GM12878 (cell line): ENCODE data around the gene AP2B1.

Experiments
- BACH1 ChIP-seq: fragments of 450-650 bp; IDR thresholded peaks from 2 replicates; pipeline ENCODE4 v1.6.1; 2017; ENCODE audit warnings: mild to moderate bottlenecking, borderline replicate concordance
- CBX3 ChIP-seq: fragments of 200-600 bp; sonication (generic); IDR thresholded peaks from 2 replicates; pipeline ENCODE4 v1.6.1; 2016; ENCODE audit warnings: low read depth, borderline replicate concordance
- CHD1 ChIP-seq: IDR thresholded peaks from 2 replicates; pipeline ENCODE4 v1.6.1; 2012; ENCODE audit warnings: low read depth, low read length, improper control_type of control experiment
- DPF2 ChIP-seq: fragments of 450-650 bp; IDR thresholded peaks from 2 replicates; pipeline ENCODE4 v1.6.1; 2017; ENCODE audit warnings: mild to moderate bottlenecking
- EZH2 ChIP-seq: IDR thresholded peaks from 2 replicates; pipeline ENCODE4 v1.6.1; 2012; ENCODE audit warnings: low read depth, mild to moderate bottlenecking, control low read depth, inconsistent platforms, low read length, borderline replicate concordance; ENCODE audit not compliant: control insufficient read depth
- MEF2A ChIP-seq: IDR thresholded peaks from 2 replicates; pipeline ENCODE4 v1.6.1; 2011; ENCODE audit warnings: low read depth, mild to moderate bottlenecking, low read length, moderate library complexity; ENCODE audit not compliant: insufficient read depth
- POLR2A ChIP-seq: IDR thresholded peaks from 2 replicates; pipeline ENCODE4 v1.6.1; 2011; ENCODE audit warnings: low read depth, mild to moderate bottlenecking, low read length
- TBL1XR1 ChIP-seq: IDR thresholded peaks from 2 replicates; pipeline ENCODE4 v1.6.1; 2012; ENCODE audit warnings: low read depth, low read length, improper control_type of control experiment
- ZNF274 ChIP-seq: IDR thresholded peaks from one replicate; pipeline ENCODE4 v1.8.0; 2011; ENCODE audit not compliant: insufficient read length, insufficient read depth
- TF ChIP-seq, protein P1 (sequence below): IDR thresholded peaks from 2 replicates; pipeline ENCODE4 v1.6.1; 2012; ENCODE audit warnings: low read depth, low read length, improper control_type of control experiment
- TF ChIP-seq, protein P2 (sequence below), 3 experiments: IDR thresholded peaks in 2 of 3; conservative IDR thresholded peaks in 1 of 3; 2 replicates each; pipeline ENCODE4 v1.5.1; 2011; ENCODE audit warnings: low read depth in 3 of 3, low read length in 3 of 3, mild to moderate bottlenecking in 3 of 3, control low read depth in 2 of 3, moderate library complexity in 2 of 3, inconsistent platforms in 1 of 3, mixed read lengths in 1 of 3; ENCODE audit not compliant: control insufficient read depth in 2 of 3, insufficient read depth in 1 of 3; ENCODE audit errors: extremely low read depth in 1 of 3

DNA sequence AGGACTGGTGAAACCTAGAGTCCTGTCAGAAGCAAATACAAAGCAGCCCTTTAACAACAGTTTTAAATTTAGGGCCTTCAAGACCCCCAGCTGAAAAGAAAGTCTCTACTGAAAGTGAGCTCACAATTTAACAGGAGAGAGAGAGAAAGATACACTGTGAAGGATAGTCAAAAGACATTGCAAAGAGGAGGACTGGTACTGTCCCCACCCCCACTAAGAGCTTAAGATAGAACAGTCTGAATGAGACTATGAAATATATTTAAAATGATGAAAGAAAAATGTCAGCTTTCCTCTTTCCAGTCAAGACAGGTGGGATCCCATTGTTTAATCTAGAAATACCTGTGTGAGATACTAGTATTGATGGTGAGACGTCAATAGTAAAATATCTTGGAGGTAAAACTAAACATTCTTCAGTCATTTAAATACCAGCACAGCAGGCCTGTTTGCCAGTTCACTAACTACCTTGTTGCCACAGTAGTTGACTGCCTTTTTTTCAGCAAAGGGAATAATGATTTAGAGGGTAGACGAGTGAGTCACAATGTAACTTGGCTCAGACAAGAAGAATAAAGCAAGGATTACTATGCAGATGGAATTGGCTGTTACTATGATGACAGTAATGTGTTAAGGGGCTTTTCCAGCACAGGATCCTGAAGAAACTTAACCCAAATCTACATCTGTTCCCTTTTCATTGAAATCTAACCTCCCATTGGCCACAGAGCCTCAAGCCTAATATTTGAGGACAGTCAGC is 97.1 kb downstream of the AP2B1 start:
- TF ChIP-seq, protein P1, sequence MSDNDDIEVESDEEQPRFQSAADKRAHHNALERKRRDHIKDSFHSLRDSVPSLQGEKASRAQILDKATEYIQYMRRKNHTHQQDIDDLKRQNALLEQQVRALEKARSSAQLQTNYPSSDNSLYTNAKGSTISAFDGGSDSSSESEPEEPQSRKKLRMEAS = no peak
- no peak for TF ChIP-seq TBL1XR1
- no peak for TF ChIP-seq BACH1
- no peak for TF ChIP-seq CHD1
- no peak for TF ChIP-seq DPF2
- no peak for TF ChIP-seq EZH2
- no peak for TF ChIP-seq MEF2A
- TF ChIP-seq, protein P2, sequence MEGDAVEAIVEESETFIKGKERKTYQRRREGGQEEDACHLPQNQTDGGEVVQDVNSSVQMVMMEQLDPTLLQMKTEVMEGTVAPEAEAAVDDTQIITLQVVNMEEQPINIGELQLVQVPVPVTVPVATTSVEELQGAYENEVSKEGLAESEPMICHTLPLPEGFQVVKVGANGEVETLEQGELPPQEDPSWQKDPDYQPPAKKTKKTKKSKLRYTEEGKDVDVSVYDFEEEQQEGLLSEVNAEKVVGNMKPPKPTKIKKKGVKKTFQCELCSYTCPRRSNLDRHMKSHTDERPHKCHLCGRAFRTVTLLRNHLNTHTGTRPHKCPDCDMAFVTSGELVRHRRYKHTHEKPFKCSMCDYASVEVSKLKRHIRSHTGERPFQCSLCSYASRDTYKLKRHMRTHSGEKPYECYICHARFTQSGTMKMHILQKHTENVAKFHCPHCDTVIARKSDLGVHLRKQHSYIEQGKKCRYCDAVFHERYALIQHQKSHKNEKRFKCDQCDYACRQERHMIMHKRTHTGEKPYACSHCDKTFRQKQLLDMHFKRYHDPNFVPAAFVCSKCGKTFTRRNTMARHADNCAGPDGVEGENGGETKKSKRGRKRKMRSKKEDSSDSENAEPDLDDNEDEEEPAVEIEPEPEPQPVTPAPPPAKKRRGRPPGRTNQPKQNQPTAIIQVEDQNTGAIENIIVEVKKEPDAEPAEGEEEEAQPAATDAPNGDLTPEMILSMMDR (IDR thresholded peaks at IDR 0.05 in 2 of 3, conservative IDR thresholded peaks at IDR 0.05 in 1 of 3; ENCODE audit: control insufficient read depth in 2 of 3, extremely low read depth in 1 of 3, insufficient read depth in 1 of 3, low read depth in 3 of 3, low read length in 3 of 3) = no peak
- no peak for TF ChIP-seq CBX3
- TF ChIP-seq ZNF274 = no peak
- no peak for TF ChIP-seq POLR2A
